ENCODE results near the gene UCN. TPM values are rescaled to one million over a fixed set of nuclear protein-coding genes. Genes with fewer than 3 reads are reported as not detected.

The UCN gene
- total and polyA plus RNA-seq, 4 donors = 0.34 to 2.0 (median 1.4) TPM

- WGBS, 2 donors = 52 to 53% methylated on average over 11 of the region's 11 CpGs
- Histone ChIP-seq H3K36me3 (ENCODE audit: control insufficient read depth in 4 of 4, insufficient read depth in 4 of 4, low read length in 4 of 4) (no peaks in the 10 kb centered on the region), H3K9me3 (ENCODE audit: control insufficient read depth in 4 of 4, insufficient read depth in 3 of 4, low read length in 3 of 4) (peaks cover 0 to 2% (median 0%) of the 10 kb centered on the region in 4 donors), H3K4me3 (no peak overlapping the region), H3K4me1 (ENCODE audit: control insufficient read depth in 5 of 5, insufficient read depth in 5 of 5, low read length in 5 of 5) (peaks cover 0 to 19% (median 4%) of the 10 kb centered on the region in 5 donors), H3K27me3 (ENCODE audit: control insufficient read depth in 3 of 3, insufficient read depth in 3 of 3, low read length in 2 of 3) (peaks cover 0 to 70% (median 53%) of the 10 kb centered on the region in 3 donors), H3K27ac (ENCODE audit: low read depth in 1 of 2, low read length in 1 of 2) (no peak overlapping the region), H3K9ac (ENCODE audit: insufficient read depth in 1 of 2, low read length in 2 of 2) (no peak overlapping the region)
- DNase-seq (no peak), ATAC-seq (ENCODE audit: insufficient read depth, low FRiP score) (no peak)
- TF ChIP-seq, protein P1, sequence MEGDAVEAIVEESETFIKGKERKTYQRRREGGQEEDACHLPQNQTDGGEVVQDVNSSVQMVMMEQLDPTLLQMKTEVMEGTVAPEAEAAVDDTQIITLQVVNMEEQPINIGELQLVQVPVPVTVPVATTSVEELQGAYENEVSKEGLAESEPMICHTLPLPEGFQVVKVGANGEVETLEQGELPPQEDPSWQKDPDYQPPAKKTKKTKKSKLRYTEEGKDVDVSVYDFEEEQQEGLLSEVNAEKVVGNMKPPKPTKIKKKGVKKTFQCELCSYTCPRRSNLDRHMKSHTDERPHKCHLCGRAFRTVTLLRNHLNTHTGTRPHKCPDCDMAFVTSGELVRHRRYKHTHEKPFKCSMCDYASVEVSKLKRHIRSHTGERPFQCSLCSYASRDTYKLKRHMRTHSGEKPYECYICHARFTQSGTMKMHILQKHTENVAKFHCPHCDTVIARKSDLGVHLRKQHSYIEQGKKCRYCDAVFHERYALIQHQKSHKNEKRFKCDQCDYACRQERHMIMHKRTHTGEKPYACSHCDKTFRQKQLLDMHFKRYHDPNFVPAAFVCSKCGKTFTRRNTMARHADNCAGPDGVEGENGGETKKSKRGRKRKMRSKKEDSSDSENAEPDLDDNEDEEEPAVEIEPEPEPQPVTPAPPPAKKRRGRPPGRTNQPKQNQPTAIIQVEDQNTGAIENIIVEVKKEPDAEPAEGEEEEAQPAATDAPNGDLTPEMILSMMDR (IDR thresholded peaks at IDR 0.05; ENCODE audit: control extremely low read depth, extremely low read depth) = no peak
These were observed 46.9 kb downstream of the UCN start for GRCh38 chr2:27261241-27261925.

- no peaks in the 10 kb centered on the region for H3K36me3 ChIP-seq (ENCODE audit: control insufficient read depth in 4 of 4, insufficient read depth in 4 of 4, low read length in 4 of 4)
- H3K9ac ChIP-seq (ENCODE audit: insufficient read depth in 1 of 2, low read length in 2 of 2) = no peak overlapping the region
- TF ChIP-seq, protein P1 (IDR thresholded peaks at IDR 0.05; ENCODE audit: control extremely low read depth, extremely low read depth) = no peak
- H3K4me1 ChIP-seq (ENCODE audit: control insufficient read depth in 5 of 5, insufficient read depth in 5 of 5, low read length in 5 of 5) = peaks cover 0 to 7% (median under 1%) of the 10 kb centered on the region in 5 donors
- ATAC-seq (ENCODE audit: insufficient read depth, low FRiP score) = no peak
- 86 to 97% methylated on average over 8 of the region's 8 CpGs for WGBS, 2 donors
- H3K27ac ChIP-seq (ENCODE audit: low read depth in 1 of 2, low read length in 1 of 2) = no peak overlapping the region
- no peaks in the 10 kb centered on the region for H3K9me3 ChIP-seq (ENCODE audit: control insufficient read depth in 4 of 4, insufficient read depth in 3 of 4, low read length in 3 of 4)
- H3K4me3 ChIP-seq = no peak overlapping the region
- H3K27me3 ChIP-seq (ENCODE audit: control insufficient read depth in 3 of 3, insufficient read depth in 3 of 3, low read length in 2 of 3) = peaks cover 0 to 56% (median 25%) of the 10 kb centered on the region in 3 donors
- no peak for DNase-seq
These were observed 50.2 kb downstream of the UCN start for GRCh38 chr2:27258051-27258450.

Other genes starting within 250 kb of the UCN start
- 100 to 1,000 TPM; 164 to 238 TPM for gene OST4, start 236.8 kb downstream of the UCN start, total RNA-seq
- gene OST4, start 236.8 kb downstream of the UCN start, polyA plus RNA-seq = 100 to 1,000 TPM; 379 to 577 TPM
- gene EMILIN1, start 229.8 kb downstream of the UCN start, total RNA-seq = 100 to 1,000 TPM in 1 of 2 donors, 10 to 100 TPM in 1; 88.4 to 163 TPM
- gene EMILIN1, start 229.8 kb downstream of the UCN start, polyA plus RNA-seq = 10 to 100 TPM; 74.1 to 98.6 TPM
- 1 to 10 TPM; 1.6 to 7.6 TPM for gene KHK, start 221.7 kb downstream of the UCN start, total RNA-seq
- gene KHK, start 221.7 kb downstream of the UCN start, polyA plus RNA-seq = 1 to 10 TPM; 3.1 to 4.2 TPM
- under 1 TPM; 0.57 to 0.89 TPM for gene CGREF1, start 189.3 kb downstream of the UCN start, total RNA-seq
- under 1 TPM; 0.55 to 0.80 TPM for gene CGREF1, start 189.3 kb downstream of the UCN start, polyA plus RNA-seq
- under 1 TPM; 0.11 to 0.74 TPM for gene ABHD1, start 184.6 kb downstream of the UCN start, total RNA-seq
- gene ABHD1, start 184.6 kb downstream of the UCN start, polyA plus RNA-seq = under 1 TPM; 0.08 to 0.16 TPM
- gene PREB, start 173.8 kb downstream of the UCN start, total RNA-seq = 10 to 100 TPM; 30.2 to 56.8 TPM
- 10 to 100 TPM; 25.8 to 66.8 TPM for gene PREB, start 173.8 kb downstream of the UCN start, polyA plus RNA-seq
- not detected for gene PRR30, start 169.0 kb downstream of the UCN start, total RNA-seq
- not detected for gene PRR30, start 169.0 kb downstream of the UCN start, polyA plus RNA-seq
- gene TCF23, start 159.4 kb downstream of the UCN start, total RNA-seq = under 1 TPM in 1 of 2 donors, not detected in 1; 0.18 TPM
- under 1 TPM; 0.01 to 0.04 TPM for gene TCF23, start 159.4 kb downstream of the UCN start, polyA plus RNA-seq
- gene ATRAID, start 96.4 kb downstream of the UCN start, total RNA-seq = 100 to 1,000 TPM in 1 of 2 donors, 10 to 100 TPM in 1; 90.0 to 107 TPM
- 100 to 1,000 TPM; 136 to 204 TPM for gene ATRAID, start 96.4 kb downstream of the UCN start, polyA plus RNA-seq
- gene SLC5A6, start 96.2 kb downstream of the UCN start, total RNA-seq = 10 to 100 TPM; 12.1 to 32.5 TPM
- gene SLC5A6, start 96.2 kb downstream of the UCN start, polyA plus RNA-seq = 10 to 100 TPM; 15.2 to 33.1 TPM
- gene CAD, start 91.1 kb downstream of the UCN start, total RNA-seq = 10 to 100 TPM; 18.3 to 42.0 TPM
- 10 to 100 TPM; 10.9 to 19.4 TPM for gene CAD, start 91.1 kb downstream of the UCN start, polyA plus RNA-seq
- under 1 TPM; 0.31 to 0.77 TPM for gene SLC30A3, start 45.4 kb downstream of the UCN start, total RNA-seq
- under 1 TPM; 0.11 to 0.37 TPM for gene SLC30A3, start 45.4 kb downstream of the UCN start, polyA plus RNA-seq
- gene DNAJC5G, start 33.0 kb downstream of the UCN start, total RNA-seq = not detected
- not detected for gene DNAJC5G, start 33.0 kb downstream of the UCN start, polyA plus RNA-seq
- under 1 TPM; 0.09 to 0.48 TPM for gene TRIM54, start 26.0 kb downstream of the UCN start, total RNA-seq
- under 1 TPM; 0.10 to 0.16 TPM for gene TRIM54, start 26.0 kb downstream of the UCN start, polyA plus RNA-seq
- gene MPV17, start 14.7 kb upstream of the UCN start, total RNA-seq = 100 to 1,000 TPM in 1 of 2 donors, 10 to 100 TPM in 1; 42.1 to 103 TPM
- 100 to 1,000 TPM in 1 of 2 donors, 10 to 100 TPM in 1; 94.5 to 224 TPM for gene MPV17, start 14.7 kb upstream of the UCN start, polyA plus RNA-seq
- 10 to 100 TPM; 46.4 to 61.8 TPM for gene GTF3C2, start 48.3 kb upstream of the UCN start, total RNA-seq
- 10 to 100 TPM; 28.7 to 41.0 TPM for gene GTF3C2, start 48.3 kb upstream of the UCN start, polyA plus RNA-seq
- 10 to 100 TPM; 19.6 to 37.3 TPM for gene EIF2B4, start 61.9 kb upstream of the UCN start, total RNA-seq
- 10 to 100 TPM; 37.3 to 55.4 TPM for gene EIF2B4, start 61.9 kb upstream of the UCN start, polyA plus RNA-seq
- gene SNX17, start 62.2 kb upstream of the UCN start, total RNA-seq = 100 to 1,000 TPM in 1 of 2 donors, 10 to 100 TPM in 1; 65.8 to 129 TPM
- 100 to 1,000 TPM in 1 of 2 donors, 10 to 100 TPM in 1; 68.4 to 123 TPM for gene SNX17, start 62.2 kb upstream of the UCN start, polyA plus RNA-seq
- 10 to 100 TPM in 1 of 2 donors, 1 to 10 TPM in 1; 8.0 to 21.1 TPM for gene ZNF513, start 72.3 kb upstream of the UCN start, total RNA-seq
- gene ZNF513, start 72.3 kb upstream of the UCN start, polyA plus RNA-seq = 10 to 100 TPM; 21.6 to 22.2 TPM
- 10 to 100 TPM; 45.9 to 66.0 TPM for gene PPM1G, start 101.1 kb upstream of the UCN start, total RNA-seq
- gene PPM1G, start 101.1 kb upstream of the UCN start, polyA plus RNA-seq = 10 to 100 TPM; 57.5 to 76.2 TPM
- 10 to 100 TPM; 80.3 to 93.6 TPM for gene NRBP1, start 120.2 kb upstream of the UCN start, total RNA-seq
- gene NRBP1, start 120.2 kb upstream of the UCN start, polyA plus RNA-seq = 10 to 100 TPM; 46.8 to 79.4 TPM
- gene KRTCAP3, start 133.9 kb upstream of the UCN start, total RNA-seq = 10 to 100 TPM; 13.6 to 37.9 TPM
- 10 to 100 TPM; 37.4 to 50.2 TPM for gene KRTCAP3, start 133.9 kb upstream of the UCN start, polyA plus RNA-seq
- gene IFT172, start 181.3 kb upstream of the UCN start, total RNA-seq = 10 to 100 TPM; 44.7 to 52.2 TPM
- 10 to 100 TPM; 17.8 to 26.6 TPM for gene IFT172, start 181.3 kb upstream of the UCN start, polyA plus RNA-seq
- 1 to 10 TPM; 3.8 to 6.9 TPM for gene FNDC4, start 186.8 kb upstream of the UCN start, total RNA-seq
- gene FNDC4, start 186.8 kb upstream of the UCN start, polyA plus RNA-seq = 1 to 10 TPM; 2.8 to 4.8 TPM
- gene GCKR, start 188.4 kb upstream of the UCN start, total RNA-seq = under 1 TPM; 0.31 to 0.95 TPM
- under 1 TPM; 0.28 to 0.73 TPM for gene GCKR, start 188.4 kb upstream of the UCN start, polyA plus RNA-seq

Data from lung (tissue), 12 donors.